ENCODE measurements around the gene SOS1.

Gene SOS1

DNA sequence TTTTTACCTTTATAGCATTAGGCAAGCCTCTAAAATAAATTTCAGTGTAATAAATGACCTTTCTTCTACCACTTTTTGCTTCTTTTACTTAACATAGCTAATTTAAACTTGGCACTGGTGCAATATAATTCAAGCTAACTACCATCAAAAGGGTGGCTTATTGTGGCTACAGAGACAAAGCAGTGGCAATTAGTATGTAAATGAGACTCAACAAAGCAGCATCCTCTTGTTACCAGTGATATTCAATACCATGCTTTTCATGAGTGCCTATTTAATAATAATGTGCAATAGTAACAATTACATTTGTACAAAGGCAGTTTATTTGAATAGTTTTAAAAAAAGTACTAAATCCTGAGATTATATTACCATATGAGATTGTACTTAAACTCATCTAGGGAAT, 93.4 kb downstream of the SOS1 start:
- no peak for DNase-seq (ENCODE audit: low read depth, low spot score)

GRCh38 chr2:39024833-39025232, 96.0 kb downstream of the SOS1 start:
- no peak for DNase-seq (ENCODE audit: low read depth, low spot score)

- no peak for DNase-seq (ENCODE audit: low read depth, low spot score)
Measured at GRCh38 chr2:39023649-39024048, 97.2 kb downstream of the SOS1 start.

GRCh38 chr2:39022642-39023235, 98.1 kb downstream of the SOS1 start:
- no peak for DNase-seq (ENCODE audit: low read depth, low spot score)

GRCh38 chr2:39020383-39020782, 100.5 kb downstream of the SOS1 start:
- no peak for DNase-seq (ENCODE audit: low read depth, low spot score)

DNA sequence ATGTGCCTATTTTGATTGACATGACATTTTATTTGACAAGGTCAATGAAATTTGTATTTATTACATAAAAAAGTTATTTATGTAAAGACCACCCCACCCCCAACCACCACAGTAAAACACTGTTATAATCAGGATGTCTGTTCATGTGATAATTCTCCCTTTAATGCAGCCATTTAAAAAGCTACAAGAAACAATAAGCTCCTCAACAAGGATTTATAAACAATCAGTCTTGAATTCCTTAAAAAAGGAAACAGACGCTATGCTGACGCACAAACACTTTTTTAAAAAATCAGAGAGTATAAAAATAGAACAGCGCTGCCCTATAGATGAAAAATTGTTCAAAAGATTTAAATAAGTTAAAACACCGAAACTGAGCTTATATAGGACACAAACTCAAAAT, 102.2 kb downstream of the SOS1 start:
- DNase-seq (ENCODE audit: low read depth, low spot score), result no peak

GRCh38 chr2:39017334-39017733, 103.5 kb downstream of the SOS1 start:
- DNase-seq (ENCODE audit: low read depth, low spot score), result no peak

- DNase-seq (ENCODE audit: low read depth, low spot score), result no peak
Measured at GRCh38 chr2:39015424-39015823, 105.4 kb downstream of the SOS1 start.

DNA sequence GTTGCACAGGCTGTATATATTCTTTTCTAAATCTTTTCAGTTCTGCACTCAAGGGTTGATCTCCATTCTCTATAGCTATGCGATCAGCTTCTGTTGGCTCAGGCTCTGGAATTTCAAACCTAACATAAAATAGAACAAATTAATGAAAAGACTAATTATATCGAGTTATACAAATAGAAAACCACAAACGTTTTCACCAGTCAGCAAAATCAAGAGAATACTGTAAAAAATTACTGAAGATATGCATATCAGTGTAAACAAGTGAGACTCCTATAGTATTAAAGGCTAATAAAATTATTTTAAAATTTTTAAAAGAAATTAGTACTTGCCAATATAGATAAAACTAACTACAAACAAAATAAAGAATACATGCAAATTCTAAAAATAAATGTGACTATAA, 107.0 kb downstream of the SOS1 start:
- DNase-seq (ENCODE audit: low read depth, low spot score), result no peak

- DNase-seq (ENCODE audit: low read depth, low spot score), result no peak
Measured at GRCh38 chr2:39008665-39009064, 112.2 kb downstream of the SOS1 start.

DNA sequence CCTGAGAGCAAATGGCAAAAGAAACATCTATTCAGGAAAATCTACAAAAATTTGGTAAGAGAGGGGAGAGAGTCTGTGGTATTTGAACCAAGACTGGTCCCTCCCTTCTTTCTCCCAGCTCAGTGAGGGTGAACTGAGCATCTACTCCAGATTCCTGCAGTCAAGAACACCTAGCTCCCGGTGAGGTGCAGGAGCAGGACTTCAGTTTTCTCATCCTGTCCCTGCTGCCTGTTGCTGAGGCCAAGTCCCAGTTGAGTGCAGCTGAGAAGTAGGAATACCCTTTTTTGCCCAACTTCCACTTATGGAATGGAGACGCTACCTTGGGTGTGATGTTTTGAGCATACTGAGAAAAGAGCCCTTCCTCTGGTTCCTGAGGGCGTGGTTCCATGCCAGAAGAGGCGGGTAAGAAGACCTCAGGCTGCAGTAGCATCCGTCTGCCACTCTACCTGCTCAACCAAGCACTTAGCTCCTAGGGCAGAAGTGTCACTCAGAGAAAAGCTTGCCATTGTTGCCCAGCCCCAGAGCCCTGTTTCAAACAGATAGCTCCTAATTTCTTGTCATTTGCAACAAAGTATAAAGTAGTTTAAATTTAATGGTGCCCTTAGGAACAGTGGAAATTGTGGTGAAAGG, 112.9 kb downstream of the SOS1 start:
- DNase-seq (ENCODE audit: low read depth, low spot score), result no peak

GRCh38 chr2:39000552-39000951, 120.3 kb downstream of the SOS1 start:
- no peak for DNase-seq (ENCODE audit: low read depth, low spot score)

DNA sequence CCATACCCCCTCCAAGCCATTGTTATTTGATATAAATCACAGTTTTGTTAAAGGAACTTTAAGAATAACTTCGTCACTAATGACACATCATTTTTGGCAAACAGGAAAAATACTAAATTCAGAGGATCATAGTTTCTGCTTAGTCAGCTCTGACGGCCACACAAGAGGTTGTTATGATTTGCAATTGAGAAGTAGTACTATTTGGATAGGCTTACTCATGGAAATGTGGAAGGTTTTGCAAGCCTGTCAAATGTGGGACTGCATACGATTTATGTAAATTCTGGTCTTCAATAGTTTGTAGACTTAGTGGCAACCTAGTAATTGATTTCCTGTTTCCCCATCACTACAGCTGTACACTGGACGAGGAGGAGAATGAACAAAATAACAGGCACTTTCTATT, 123.1 kb downstream of the SOS1 start:
- DNase-seq (ENCODE audit: low read depth, low spot score), result no peak

DNA sequence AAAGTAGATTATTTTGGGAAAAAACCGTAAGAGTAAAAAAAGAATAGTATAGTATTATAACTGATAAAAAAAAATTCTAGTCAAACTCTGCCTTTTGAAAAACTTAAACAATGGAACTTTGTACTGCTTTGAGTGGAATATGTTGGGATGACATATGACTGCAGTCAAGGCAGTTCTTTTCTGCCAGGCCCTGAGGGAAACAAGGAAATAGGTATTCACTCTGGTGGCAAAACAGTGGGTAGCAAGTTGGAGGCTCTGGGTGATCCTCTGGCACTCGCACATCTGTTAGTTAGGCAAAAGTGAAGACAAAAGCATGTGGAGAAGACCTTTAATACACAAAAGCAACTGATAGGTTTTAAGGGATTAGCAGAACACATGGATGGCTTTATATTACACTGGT, 129.0 kb downstream of the SOS1 start:
- no peak for DNase-seq (ENCODE audit: low read depth, low spot score)

DNA sequence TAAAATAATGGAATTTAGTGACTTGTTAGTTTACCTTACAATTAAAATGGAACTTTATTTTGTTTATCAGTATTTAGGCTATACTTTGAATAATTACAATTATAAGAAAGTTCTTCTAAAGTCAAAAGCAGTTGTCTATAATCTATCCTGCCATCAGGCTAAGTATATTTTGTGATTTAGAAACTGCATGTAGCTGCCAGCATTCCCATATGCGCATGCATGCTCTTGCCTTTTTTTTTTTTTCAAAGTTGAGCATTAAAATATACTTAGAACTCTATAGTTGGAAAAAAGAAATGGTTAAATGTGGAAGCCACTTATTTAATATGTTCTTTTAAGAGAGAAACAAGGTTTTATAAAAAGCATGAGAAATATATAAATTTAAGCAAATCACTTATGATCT, 132.1 kb downstream of the SOS1 start:
- DNase-seq (ENCODE audit: low read depth, low spot score), result no peak

- no peak for DNase-seq (ENCODE audit: low read depth, low spot score)
Measured at GRCh38 chr2:38982498-38982897, 138.4 kb downstream of the SOS1 start.

DNA sequence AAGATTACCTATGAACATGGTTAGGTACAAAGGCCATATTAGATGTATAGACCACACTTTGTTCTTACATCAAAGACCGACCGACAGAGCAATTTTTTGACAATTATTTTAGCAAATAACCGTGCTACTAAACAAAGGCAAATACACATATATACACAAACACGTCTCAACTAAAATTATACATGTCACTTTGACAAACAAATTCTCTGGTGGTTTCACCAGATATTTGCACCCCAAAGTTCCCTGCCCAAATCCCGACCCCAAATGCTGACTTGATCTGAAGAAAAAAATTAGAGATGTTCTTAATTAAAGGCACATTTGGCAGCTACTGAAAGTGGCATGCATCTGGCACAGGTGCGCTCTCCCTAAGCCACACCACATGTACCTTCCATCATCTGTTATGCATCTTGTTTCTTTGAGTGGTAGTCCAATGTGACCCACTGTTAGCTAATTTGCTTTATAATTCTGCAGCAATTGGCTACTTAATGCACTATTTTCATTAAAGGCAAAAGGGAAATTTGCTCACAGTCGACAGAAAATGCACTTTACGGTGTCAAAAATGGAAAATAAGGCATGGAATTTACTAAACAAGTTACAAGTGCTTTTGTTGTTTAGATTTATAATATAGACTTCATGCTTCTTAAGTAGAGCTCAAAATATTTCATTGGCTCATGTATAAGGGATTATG, 139.0 kb downstream of the SOS1 start:
- no peak for DNase-seq (ENCODE audit: low read depth, low spot score)

- DNase-seq (ENCODE audit: low read depth, low spot score), result no peak
Measured at GRCh38 chr2:38981003-38981669, 139.7 kb downstream of the SOS1 start.

DNA sequence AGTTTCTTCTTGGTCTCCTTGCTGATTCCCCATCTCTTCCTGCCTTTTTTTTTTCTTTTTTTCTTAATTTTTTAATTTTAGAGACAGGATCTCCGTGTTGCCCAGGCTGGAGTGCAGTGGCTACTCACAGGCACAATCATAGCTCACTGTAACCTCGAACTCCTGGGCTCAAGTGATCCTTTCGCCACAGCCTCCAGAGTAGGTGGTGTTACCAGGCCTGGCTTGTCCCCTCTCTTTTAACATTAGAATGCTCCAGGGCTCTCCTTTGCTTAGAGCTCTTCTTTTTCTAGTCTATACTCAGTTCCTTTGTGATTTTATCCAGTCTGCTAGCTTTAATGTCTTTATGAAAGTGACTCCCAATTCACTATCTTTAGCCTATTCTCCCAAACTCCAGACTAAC, 141.9 kb downstream of the SOS1 start:
- no peak for DNase-seq (ENCODE audit: low read depth, low spot score)

GRCh38 chr2:38978296-38978903, 142.5 kb downstream of the SOS1 start:
- DNase-seq (ENCODE audit: low read depth, low spot score), result no peak

DNA sequence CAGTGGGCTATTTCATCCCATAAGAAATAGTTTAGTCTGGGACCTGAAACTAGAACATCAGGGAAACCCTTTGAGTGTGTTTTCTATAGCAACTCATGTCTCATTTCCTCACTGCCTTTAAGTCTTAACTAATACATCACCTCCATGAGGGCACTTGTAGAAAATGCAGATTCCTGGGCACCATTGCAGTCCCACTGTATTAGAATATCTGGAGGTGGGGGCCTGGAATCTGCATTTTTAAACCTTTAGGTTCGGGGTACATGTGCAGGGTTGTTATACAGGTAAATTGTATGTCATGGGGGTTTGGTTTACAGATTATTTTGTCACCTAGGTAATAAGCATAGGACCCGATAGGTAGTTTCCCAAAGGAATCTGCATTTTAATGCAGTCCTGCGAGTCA, 143.8 kb downstream of the SOS1 start:
- DNase-seq (ENCODE audit: low read depth, low spot score), result no peak

DNA sequence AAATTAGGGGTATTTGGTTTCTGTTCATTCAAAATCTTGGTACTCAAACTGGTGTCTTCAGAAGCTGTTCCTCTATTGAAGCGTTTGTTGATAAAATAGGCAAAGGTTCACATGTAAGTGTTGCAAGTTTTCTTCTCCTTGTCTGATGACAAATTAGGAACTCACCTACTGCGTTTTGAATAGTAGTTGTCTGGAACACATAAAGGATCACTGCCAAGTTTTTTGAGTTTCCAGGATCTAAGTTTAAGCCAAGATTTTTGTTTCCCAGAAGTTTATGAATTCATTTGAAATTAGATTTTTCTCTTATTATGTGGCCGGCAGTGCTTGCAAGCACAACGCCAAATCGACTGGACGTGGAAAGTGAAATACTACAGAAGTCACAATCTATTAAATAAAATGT, 145.8 kb downstream of the SOS1 start:
- no peak for DNase-seq (ENCODE audit: low read depth, low spot score)

Measured in iPS DF 19.7 (cell line).